ENCODE measurements around the gene MFSD6. TPM values are rescaled to one million over a fixed set of nuclear protein-coding genes. Genes with fewer than 3 reads are reported as not detected.

Gene MFSD6
- total and polyA plus RNA-seq, 12 donors = 9.3 to 253 (median 93.4) TPM

- intact Hi-C loops (cut with DNase I) = no loop called here
Observed at GRCh38 chr2:190540048-190540447, 131.9 kb downstream of the MFSD6 start.

GRCh38 chr2:190545093-190545492 is 136.9 kb downstream of the MFSD6 start:
- WGBS, 4 donors = 49 to 55% (median 51%) methylated on average over 3 of the region's 3 CpGs
- Histone ChIP-seq H3K4me3 (peak overlapping the region in 1 of 4 donors; percentile 47), H3K9me3 (replicated peaks in 1 of 3) (peaks cover 0 to 12% (median 0%) of the 10 kb centered on the region in 3 donors), H3K4me1 (replicated peaks in 1 of 2) (no peaks in the 10 kb centered on the region), H3K27ac (no peak overlapping the region), H3K36me3 (replicated peaks in 1 of 2) (no peaks in the 10 kb centered on the region), H3K27me3 (no peaks in the 10 kb centered on the region)
- intact Hi-C loops (cut with DNase I) = no loop called here
- TF ChIP-seq, protein P1, sequence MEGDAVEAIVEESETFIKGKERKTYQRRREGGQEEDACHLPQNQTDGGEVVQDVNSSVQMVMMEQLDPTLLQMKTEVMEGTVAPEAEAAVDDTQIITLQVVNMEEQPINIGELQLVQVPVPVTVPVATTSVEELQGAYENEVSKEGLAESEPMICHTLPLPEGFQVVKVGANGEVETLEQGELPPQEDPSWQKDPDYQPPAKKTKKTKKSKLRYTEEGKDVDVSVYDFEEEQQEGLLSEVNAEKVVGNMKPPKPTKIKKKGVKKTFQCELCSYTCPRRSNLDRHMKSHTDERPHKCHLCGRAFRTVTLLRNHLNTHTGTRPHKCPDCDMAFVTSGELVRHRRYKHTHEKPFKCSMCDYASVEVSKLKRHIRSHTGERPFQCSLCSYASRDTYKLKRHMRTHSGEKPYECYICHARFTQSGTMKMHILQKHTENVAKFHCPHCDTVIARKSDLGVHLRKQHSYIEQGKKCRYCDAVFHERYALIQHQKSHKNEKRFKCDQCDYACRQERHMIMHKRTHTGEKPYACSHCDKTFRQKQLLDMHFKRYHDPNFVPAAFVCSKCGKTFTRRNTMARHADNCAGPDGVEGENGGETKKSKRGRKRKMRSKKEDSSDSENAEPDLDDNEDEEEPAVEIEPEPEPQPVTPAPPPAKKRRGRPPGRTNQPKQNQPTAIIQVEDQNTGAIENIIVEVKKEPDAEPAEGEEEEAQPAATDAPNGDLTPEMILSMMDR (IDR thresholded peaks at IDR 0.05) = no peak
- TF ChIP-seq POLR2A (IDR thresholded peaks at IDR 0.05) = no peak
- no peak for DNase-seq

More at GRCh38 chr2:190540048-190540447, 131.9 kb downstream of the MFSD6 start:
- no peak for DNase-seq
- H3K27ac ChIP-seq = no peak overlapping the region
- H3K9me3 ChIP-seq (replicated peaks in 1 of 3) = peaks cover 0 to 12% (median 0%) of the 10 kb centered on the region in 3 donors
- peaks cover 0 to 9% of the 10 kb centered on the region in 2 donors for H3K4me1 ChIP-seq (replicated peaks in 1 of 2)
- TF ChIP-seq POLR2A (IDR thresholded peaks at IDR 0.05) = no peak
- TF ChIP-seq, protein P1 (IDR thresholded peaks at IDR 0.05) = no peak
- 87 to 98% (median 96%) methylated on average over 6 of the region's 6 CpGs for WGBS, 4 donors
- no peaks in the 10 kb centered on the region for H3K36me3 ChIP-seq (replicated peaks in 1 of 2)
- H3K27me3 ChIP-seq = no peaks in the 10 kb centered on the region
- no peak overlapping the region for H3K4me3 ChIP-seq

DNA sequence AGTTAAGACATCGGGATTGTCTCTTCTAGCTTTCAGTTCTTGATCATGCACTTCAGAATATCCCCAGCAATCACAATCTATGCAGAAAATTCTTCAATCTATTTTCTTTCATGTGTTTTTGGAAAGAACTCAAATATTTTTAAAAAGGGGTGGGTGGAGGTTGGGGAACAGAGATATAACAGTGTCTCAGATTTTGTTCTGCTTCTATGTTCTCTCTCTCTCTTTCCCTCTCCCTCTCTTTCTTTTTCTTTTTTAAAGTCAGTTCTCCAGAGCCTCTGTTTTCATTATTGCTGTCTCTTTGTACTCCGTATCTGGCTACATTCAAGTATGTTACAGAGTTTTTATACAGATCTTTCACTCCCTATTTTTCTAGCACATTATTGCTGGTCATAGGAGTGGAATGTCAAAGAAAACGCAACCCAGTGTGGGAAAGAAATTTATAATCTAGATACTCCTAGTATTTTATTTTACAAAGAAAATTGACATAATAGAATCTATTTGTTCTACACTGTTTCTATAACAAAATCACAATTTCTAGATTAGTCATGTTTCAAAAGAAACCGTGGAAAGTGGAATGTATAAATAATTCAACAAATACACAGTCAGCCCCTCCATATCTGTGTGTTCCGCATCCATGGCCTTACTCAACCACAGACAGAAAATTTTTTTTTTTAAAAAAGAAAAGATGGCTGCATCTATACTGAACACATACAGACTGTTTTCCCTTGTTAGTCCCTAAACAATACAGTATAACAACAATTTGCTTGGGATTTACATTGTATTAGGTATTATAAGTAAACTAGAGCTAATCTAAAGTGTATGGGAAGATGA is 137.6 kb downstream of the MFSD6 start:
- 66 to 79% (median 69%) methylated on average over 5 of the region's 5 CpGs for WGBS, 4 donors
- H3K4me1 ChIP-seq (replicated peaks in 1 of 2) = no peaks in the 10 kb centered on the region
- intact Hi-C loops (cut with DNase I) = no loop called here
- no peak for DNase-seq
- peaks cover 0 to 12% (median 0%) of the 10 kb centered on the region in 3 donors for H3K9me3 ChIP-seq (replicated peaks in 1 of 3)
- no peaks in the 10 kb centered on the region for H3K36me3 ChIP-seq (replicated peaks in 1 of 2)
- no peak overlapping the region for H3K27ac ChIP-seq
- no peaks in the 10 kb centered on the region for H3K27me3 ChIP-seq
- peak overlapping the region in 1 of 4 donors; percentile 47 for H3K4me3 ChIP-seq
- TF ChIP-seq POLR2A (IDR thresholded peaks at IDR 0.05) = no peak
- TF ChIP-seq, protein P1 (IDR thresholded peaks at IDR 0.05) = no peak

GRCh38 chr2:190546734-190547133 is 138.6 kb downstream of the MFSD6 start:
- H3K36me3 ChIP-seq (replicated peaks in 1 of 2) = no peaks in the 10 kb centered on the region
- intact Hi-C loops (cut with DNase I) = no loop called here
- H3K4me3 ChIP-seq = no peak overlapping the region
- H3K4me1 ChIP-seq (replicated peaks in 1 of 2) = no peaks in the 10 kb centered on the region
- no peak for TF ChIP-seq POLR2A (IDR thresholded peaks at IDR 0.05)
- TF ChIP-seq, protein P1 (IDR thresholded peaks at IDR 0.05) = no peak
- WGBS, 4 donors = 88 to 99% (median 93%) methylated on average over 3 of the region's 3 CpGs
- H3K27me3 ChIP-seq = no peaks in the 10 kb centered on the region
- DNase-seq = no peak
- H3K9me3 ChIP-seq (replicated peaks in 1 of 3) = peaks cover 0 to 2% (median 0%) of the 10 kb centered on the region in 3 donors
- H3K27ac ChIP-seq = no peak overlapping the region
